Measurements from ENCODE around the gene TOR3A. TPM values are rescaled to one million over a fixed set of nuclear protein-coding genes. Genes with fewer than 3 reads are reported as not detected.
A peak's percentile ranks its signal among the peaks of the same experiment; 100 is the strongest.
"Not testable (repeated sequence)": the region's sequence is repeated elsewhere in the genome, so short reads cannot be mapped to it uniquely, and the experiment has no call there.

The TOR3A gene
- total RNA-seq, 2 experiments from 2014 or later, result 28.8 to 30.3 TPM

DNA sequence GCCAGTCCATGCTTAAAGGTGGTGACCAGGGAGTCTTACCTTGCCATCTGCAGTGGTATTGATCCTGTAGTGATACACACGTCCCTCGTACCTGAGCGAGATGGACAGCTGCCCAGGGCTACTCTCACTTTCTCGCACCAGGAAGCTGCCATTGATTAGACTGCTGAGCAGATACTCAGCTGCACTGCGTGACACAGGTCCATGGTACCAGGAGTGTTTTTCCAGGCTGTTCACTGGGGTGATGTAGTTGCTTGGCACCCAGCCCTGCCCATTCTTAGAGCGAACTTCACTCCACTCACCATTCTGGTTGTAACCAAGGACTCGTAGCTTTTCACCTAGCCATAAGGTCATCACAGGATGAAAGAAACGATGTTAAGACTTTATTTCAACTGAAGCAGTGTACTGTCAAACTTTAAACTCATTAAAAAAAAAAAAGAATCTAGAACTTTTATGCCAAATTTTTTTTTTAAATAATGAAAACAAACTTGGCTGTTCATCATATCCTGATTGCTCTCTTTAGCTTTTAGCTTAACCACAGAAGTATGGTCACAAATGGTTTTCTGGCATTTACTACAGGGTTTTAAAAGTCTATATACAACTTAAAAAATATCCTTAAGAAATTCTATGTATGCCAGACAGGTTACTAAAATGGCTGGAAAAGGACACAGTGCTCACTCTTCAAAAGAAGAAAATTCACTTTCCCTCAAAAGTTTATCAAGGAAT lies 44.6 kb downstream of the TOR3A start:
- CTCF ChIA-PET, result interaction anchor here (0.9 to 1.7 kb wide), 7 partner anchors 21 to 170 kb away, joined by 3 to 5 read pairs (median 3); partner anchors contain the start of genes SOAT1 and TOR3A
- H3K9me3 Mint-ChIP-seq, result no peaks in the 10 kb centered on the region
- H3K4me3 Mint-ChIP-seq, result no peak overlapping the region
- intact Hi-C loops (cut with micrococcal nuclease), result loop anchor here (5.0 kb wide), 2 partner anchors 171 to 241 kb away; partner anchors contain the start of gene AXDND1
- no peak overlapping the region for H3K27ac Mint-ChIP-seq
- H3K36me3 Mint-ChIP-seq (ENCODE audit: low read depth), result peaks cover 16% of the 10 kb centered on the region
- ATAC-seq (no peak), DNase-seq (no peak)
- POLR2A ChIA-PET, result no interaction called here
- peaks cover 33% of the 10 kb centered on the region for H3K4me1 Mint-ChIP-seq (ENCODE audit: low read depth)
- TF ChIP-seq, protein P1, sequence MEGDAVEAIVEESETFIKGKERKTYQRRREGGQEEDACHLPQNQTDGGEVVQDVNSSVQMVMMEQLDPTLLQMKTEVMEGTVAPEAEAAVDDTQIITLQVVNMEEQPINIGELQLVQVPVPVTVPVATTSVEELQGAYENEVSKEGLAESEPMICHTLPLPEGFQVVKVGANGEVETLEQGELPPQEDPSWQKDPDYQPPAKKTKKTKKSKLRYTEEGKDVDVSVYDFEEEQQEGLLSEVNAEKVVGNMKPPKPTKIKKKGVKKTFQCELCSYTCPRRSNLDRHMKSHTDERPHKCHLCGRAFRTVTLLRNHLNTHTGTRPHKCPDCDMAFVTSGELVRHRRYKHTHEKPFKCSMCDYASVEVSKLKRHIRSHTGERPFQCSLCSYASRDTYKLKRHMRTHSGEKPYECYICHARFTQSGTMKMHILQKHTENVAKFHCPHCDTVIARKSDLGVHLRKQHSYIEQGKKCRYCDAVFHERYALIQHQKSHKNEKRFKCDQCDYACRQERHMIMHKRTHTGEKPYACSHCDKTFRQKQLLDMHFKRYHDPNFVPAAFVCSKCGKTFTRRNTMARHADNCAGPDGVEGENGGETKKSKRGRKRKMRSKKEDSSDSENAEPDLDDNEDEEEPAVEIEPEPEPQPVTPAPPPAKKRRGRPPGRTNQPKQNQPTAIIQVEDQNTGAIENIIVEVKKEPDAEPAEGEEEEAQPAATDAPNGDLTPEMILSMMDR (IDR thresholded peaks at IDR 0.05), result no peak
- no peaks in the 10 kb centered on the region for H3K27me3 Mint-ChIP-seq

DNA sequence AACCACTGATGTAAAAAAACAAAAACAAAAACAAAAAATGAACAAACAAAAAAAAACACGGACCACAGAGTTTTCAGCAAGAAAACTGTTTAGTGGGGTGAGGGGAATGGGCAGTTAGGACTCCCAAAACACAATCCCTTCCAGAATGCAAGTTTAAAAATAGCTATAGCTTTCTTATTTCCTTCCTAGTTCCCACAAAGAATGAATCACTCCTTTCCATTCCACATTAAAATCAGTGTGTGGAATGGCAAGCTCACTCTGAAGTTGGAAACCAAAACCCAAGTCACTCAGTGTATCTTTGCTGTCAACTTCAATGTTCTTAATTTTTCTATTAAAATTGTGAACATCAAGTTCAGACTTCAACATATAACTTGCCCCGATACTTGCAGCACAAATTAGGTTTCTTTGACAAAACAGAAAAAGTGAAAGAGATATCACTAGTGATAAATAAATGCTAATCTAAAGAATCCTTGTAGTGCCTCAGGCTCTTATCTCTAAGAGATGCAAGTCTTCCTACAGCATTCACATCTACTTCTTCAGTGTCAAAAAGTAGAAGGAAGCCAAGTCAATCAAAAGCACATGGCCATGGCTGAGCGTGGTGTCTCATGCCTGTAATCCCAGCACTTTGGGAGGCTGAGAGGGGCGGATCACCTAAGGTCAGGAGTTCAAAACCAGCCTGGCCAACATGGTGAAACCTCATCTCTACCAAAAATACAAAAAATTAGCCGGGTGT lies 45.5 kb downstream of the TOR3A start:
- ChIA-PET POLR2A (no interaction called here), CTCF (interaction anchor here (1.0 to 1.7 kb wide), 2 partner anchors 45 to 167 kb away, joined by 3 to 5 read pairs; partner anchors contain the start of genes SOAT1 and TOR3A)
- no peak for ATAC-seq
- H3K9me3 Mint-ChIP-seq, result no peaks in the 10 kb centered on the region
- intact Hi-C loops (cut with micrococcal nuclease), result loop anchor here (5.0 kb wide), 2 partner anchors 170 to 240 kb away; partner anchors contain the start of gene AXDND1
- H3K4me1 Mint-ChIP-seq (ENCODE audit: low read depth), result peaks cover 31% of the 10 kb centered on the region
- H3K36me3 Mint-ChIP-seq (ENCODE audit: low read depth), result peaks cover 14% of the 10 kb centered on the region
- no peaks in the 10 kb centered on the region for H3K27me3 Mint-ChIP-seq
- TF ChIP-seq, protein P1 (IDR thresholded peaks at IDR 0.05), result no peak
- no peak for DNase-seq
- no peak overlapping the region for H3K4me3 Mint-ChIP-seq
- H3K27ac Mint-ChIP-seq, result no peak overlapping the region

DNA sequence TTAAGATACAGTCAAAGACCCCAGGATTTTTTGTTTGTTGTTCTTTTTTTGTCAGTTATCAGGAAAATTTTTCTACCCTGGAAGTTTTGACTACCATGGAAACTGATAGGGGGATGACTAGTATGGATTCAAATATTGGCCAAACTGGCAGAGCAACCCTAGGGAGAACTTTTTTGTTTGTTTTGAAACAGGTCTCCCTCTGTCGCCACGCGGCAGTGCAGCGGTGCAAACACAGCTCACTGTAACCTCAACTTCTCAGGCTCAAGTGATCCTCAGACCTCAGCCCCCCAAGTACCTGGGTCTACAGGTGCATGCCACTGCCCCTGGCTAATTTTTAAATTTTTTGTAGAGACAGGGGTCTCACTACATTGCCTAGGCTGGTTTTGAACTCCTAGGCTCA lies 46.6 kb downstream of the TOR3A start:
- Mint-ChIP-seq H3K4me1 (ENCODE audit: low read depth) (peaks cover 31% of the 10 kb centered on the region), H3K27ac (peak overlapping the region; percentile 77), H3K9me3 (no peaks in the 10 kb centered on the region), H3K36me3 (ENCODE audit: low read depth) (peaks cover 14% of the 10 kb centered on the region), H3K27me3 (no peaks in the 10 kb centered on the region), H3K4me3 (no peak overlapping the region)
- ATAC-seq, result no peak
- intact Hi-C loops (cut with micrococcal nuclease), result loop anchor here (5.0 kb wide), 2 partner anchors 169 to 239 kb away; partner anchors contain the start of gene AXDND1
- TF ChIP-seq, protein P1 (IDR thresholded peaks at IDR 0.05), result no peak
- ChIA-PET POLR2A (no interaction called here), CTCF (interaction anchor here (0.6 kb wide), 1 partner anchor 8 kb away, joined by 3 read pairs; no protein-coding TSS in a partner anchor)
- no peak for DNase-seq

DNA sequence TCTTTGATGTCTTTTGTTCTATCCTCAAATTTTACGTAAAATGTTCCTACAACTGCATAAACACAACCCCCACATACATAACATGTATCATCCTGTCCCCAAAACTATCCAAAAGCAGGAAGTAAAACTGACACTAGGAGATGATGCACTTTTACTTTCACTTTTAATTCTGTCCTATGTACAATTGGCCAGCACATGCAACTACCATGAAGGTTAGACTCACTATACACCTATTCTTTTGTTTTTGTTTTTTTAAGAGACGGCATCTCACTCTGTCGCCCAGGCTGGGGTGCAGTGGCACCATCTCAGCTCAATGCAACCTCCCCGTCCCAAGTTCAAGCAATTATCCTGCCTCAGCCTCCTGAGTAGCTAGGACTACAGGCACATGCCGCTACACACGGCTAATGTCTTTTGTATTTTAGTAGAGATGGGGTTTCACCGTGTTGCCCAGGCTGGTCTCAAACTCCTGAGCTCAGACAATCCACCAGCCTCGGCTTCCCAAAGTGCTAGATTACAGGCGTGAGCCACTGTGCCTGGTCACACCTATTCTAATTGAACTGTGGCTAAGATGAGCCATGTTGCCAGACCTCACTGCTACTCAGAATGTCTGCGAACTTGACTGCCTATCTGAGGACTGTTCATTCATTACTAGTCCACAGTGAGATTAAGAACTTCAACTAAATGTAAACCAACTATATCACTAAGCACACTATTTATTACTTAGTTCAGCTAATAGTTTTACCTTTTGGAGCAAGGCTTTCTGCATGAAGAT lies 48.0 kb downstream of the TOR3A start:
- intact Hi-C loops (cut with micrococcal nuclease), result loop anchor here (5.0 kb wide), 2 partner anchors 167 to 237 kb away; partner anchors contain the start of gene AXDND1
- no peaks in the 10 kb centered on the region for H3K9me3 Mint-ChIP-seq
- CTCF ChIA-PET, result interaction anchor here (1.4 kb wide), 1 partner anchor 9 kb away, joined by 5 read pairs; no protein-coding TSS in a partner anchor
- no peaks in the 10 kb centered on the region for H3K27me3 Mint-ChIP-seq
- peaks cover 14% of the 10 kb centered on the region for H3K36me3 Mint-ChIP-seq (ENCODE audit: low read depth)
- peaks cover 31% of the 10 kb centered on the region for H3K4me1 Mint-ChIP-seq (ENCODE audit: low read depth)
- H3K4me3 Mint-ChIP-seq, result peak overlapping the region; percentile 71
- TF ChIP-seq, protein P1 (IDR thresholded peaks at IDR 0.05), result no peak
- peak; percentile 96 for ATAC-seq
- DNase-seq, result peak; percentile 20
- peak overlapping the region; percentile 98 for H3K27ac Mint-ChIP-seq
- POLR2A ChIA-PET, result no interaction called here

DNA sequence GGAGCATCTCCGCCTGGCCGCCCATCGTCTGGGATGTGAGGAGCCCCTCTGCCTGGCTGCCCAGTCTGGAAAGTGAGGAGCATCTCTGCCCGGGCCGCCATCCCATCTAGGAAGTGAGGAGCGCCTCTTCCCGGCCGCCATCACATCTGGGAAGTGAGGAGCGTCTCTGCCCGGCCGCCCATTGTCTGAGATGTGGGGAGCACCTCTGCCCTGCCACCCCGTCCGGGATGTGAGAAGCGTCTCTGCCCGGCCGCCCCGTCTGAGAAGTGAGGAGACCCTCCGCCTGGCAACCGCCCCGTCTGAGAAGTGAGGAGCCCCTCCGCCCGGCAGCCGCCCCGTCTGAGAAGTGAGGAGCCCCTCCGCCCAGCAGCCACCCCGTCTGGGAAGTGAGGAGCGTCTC lies 53.3 kb downstream of the TOR3A start:
- POLR2A ChIA-PET; H3K4me3 Mint-ChIP-seq; CTCF ChIA-PET; H3K27ac Mint-ChIP-seq; H3K27me3 Mint-ChIP-seq; H3K36me3 Mint-ChIP-seq (ENCODE audit: low read depth); DNase-seq; ATAC-seq; H3K9me3 Mint-ChIP-seq; intact Hi-C loops (cut with micrococcal nuclease): not testable (repeated sequence)
- H3K4me1 Mint-ChIP-seq (ENCODE audit: low read depth), result peaks cover 16% of the 10 kb centered on the region

DNA sequence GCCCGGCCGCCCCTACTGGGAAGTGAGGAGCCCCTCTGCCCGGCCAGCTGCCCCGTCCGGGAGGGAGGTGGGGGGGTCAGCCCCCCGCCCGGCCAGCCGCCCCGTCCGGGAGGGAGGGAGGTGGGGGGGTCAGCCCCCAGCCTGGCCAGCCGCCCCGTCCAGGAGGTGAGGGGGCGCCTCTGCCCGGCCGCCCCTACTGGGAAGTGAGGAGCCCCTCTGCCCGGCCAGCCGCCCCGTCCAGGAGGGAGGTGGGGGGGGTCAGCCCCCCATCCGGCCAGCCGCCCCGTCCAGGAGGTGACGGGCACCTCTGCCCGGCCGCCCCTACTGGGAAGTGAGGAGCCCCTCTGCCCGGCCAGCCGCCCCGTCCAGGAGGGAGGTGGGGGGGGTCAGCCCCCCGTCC lies 53.8 kb downstream of the TOR3A start:
- intact Hi-C loops (cut with micrococcal nuclease); POLR2A ChIA-PET: not testable (repeated sequence)

More for the DNA sequence above, 53.8 kb downstream of the TOR3A start:
- H3K27me3 Mint-ChIP-seq; H3K9me3 Mint-ChIP-seq; CTCF ChIA-PET; H3K4me3 Mint-ChIP-seq; DNase-seq; H3K36me3 Mint-ChIP-seq (ENCODE audit: low read depth); ATAC-seq; H3K27ac Mint-ChIP-seq: not testable (repeated sequence)
- peaks cover 14% of the 10 kb centered on the region for H3K4me1 Mint-ChIP-seq (ENCODE audit: low read depth)
